ENCODE data around the gene P3H4. TPM values are rescaled to one million over a fixed set of nuclear protein-coding genes. Genes with fewer than 3 reads are reported as not detected.

Gene P3H4
- total RNA-seq, 1 experiment from 2014 or later = 58.9 TPM

DNA sequence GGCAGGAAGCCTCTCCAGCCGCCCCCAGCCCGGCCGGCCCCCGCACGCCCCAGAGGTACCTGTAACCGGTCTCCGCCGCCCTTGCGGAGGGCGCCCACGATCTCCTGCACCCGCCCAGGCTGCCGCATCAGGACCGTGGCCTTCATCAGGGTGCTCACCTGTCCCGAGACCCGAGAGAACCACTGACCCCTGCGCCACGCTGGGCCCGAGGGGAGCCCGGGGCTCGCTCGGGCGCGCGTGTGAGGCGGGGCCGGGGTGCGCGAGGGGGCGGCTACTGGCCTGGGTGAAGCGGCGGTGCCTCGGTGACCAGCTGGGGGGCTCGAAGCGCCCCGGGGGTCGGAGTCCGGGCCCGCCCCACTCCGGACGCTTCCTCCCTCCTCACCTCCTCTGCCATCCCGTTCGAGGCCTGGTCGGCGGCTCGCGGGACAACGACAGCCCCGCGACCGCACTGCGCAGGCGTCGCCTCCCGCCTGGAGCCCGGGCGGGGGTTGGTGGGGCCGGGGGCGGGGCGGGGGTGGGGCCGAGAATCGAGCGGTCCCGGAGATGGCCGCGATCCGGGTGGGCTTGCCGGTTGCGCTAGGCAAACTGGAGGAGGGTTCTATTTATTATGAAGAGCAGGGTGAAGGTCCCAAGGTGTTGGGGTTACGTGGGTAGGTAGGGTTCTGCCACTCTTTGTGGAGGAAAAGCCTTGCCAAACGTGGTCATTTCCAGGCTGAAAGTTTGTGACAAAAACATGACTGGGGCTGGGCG lies 24.2 kb upstream of the P3H4 start, which contains the start of gene NT5C3B:
TSS of gene NT5C3B (minus strand) at position 433 of the 750 bp plus-strand sequence. CDS start at position 394, 39 bp downstream.
- ChIA-PET CTCF (no interaction called here), POLR2A (no interaction called here)
- TF ChIP-seq TCF7L2 (IDR thresholded peaks at IDR 0.05; ENCODE audit: low read depth, low read length) = no peak
- TF ChIP-seq, protein P1, sequence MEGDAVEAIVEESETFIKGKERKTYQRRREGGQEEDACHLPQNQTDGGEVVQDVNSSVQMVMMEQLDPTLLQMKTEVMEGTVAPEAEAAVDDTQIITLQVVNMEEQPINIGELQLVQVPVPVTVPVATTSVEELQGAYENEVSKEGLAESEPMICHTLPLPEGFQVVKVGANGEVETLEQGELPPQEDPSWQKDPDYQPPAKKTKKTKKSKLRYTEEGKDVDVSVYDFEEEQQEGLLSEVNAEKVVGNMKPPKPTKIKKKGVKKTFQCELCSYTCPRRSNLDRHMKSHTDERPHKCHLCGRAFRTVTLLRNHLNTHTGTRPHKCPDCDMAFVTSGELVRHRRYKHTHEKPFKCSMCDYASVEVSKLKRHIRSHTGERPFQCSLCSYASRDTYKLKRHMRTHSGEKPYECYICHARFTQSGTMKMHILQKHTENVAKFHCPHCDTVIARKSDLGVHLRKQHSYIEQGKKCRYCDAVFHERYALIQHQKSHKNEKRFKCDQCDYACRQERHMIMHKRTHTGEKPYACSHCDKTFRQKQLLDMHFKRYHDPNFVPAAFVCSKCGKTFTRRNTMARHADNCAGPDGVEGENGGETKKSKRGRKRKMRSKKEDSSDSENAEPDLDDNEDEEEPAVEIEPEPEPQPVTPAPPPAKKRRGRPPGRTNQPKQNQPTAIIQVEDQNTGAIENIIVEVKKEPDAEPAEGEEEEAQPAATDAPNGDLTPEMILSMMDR (IDR thresholded peaks at IDR 0.05) = no peak
- TF ChIP-seq, protein P2, sequence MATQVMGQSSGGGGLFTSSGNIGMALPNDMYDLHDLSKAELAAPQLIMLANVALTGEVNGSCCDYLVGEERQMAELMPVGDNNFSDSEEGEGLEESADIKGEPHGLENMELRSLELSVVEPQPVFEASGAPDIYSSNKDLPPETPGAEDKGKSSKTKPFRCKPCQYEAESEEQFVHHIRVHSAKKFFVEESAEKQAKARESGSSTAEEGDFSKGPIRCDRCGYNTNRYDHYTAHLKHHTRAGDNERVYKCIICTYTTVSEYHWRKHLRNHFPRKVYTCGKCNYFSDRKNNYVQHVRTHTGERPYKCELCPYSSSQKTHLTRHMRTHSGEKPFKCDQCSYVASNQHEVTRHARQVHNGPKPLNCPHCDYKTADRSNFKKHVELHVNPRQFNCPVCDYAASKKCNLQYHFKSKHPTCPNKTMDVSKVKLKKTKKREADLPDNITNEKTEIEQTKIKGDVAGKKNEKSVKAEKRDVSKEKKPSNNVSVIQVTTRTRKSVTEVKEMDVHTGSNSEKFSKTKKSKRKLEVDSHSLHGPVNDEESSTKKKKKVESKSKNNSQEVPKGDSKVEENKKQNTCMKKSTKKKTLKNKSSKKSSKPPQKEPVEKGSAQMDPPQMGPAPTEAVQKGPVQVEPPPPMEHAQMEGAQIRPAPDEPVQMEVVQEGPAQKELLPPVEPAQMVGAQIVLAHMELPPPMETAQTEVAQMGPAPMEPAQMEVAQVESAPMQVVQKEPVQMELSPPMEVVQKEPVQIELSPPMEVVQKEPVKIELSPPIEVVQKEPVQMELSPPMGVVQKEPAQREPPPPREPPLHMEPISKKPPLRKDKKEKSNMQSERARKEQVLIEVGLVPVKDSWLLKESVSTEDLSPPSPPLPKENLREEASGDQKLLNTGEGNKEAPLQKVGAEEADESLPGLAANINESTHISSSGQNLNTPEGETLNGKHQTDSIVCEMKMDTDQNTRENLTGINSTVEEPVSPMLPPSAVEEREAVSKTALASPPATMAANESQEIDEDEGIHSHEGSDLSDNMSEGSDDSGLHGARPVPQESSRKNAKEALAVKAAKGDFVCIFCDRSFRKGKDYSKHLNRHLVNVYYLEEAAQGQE (IDR thresholded peaks at IDR 0.05; ENCODE audit: insufficient read depth in 1 of 2, low read depth in 2 of 2, low read length in 1 of 2) = no peak
- TF ChIP-seq POLR2AphosphoS5 (IDR thresholded peaks at IDR 0.05; ENCODE audit: low read depth, low read length) = peak; percentile 49; the same call in 1 of the 2 replicates
- TF ChIP-seq SIN3A (IDR thresholded peaks at IDR 0.05; ENCODE audit: borderline replicate concordance, insufficient read depth, low read depth, low read length) = no peak; the same call in 1 of the 2 replicates
- DNase-seq (ENCODE audit: low read depth, low spot score) (no peak), ATAC-seq (peak; percentile 97)
- no TSS peak for BruUV-seq (replicated peaks)
- Histone ChIP-seq H3K4me3 (ENCODE audit: low read depth in 2 of 2, low read length in 2 of 2) (peak within 1 kb of the TSS; percentile 75 to 88), H3K4me1 (ENCODE audit: control insufficient read depth, insufficient read depth, low read length) (peaks cover 7% of the 10 kb centered on the region), H3K27ac (ENCODE audit: low read length) (peak within 1 kb of the TSS; percentile 89), H3K36me3 (ENCODE audit: control insufficient read depth, insufficient read depth, low read length) (no peaks in the 10 kb centered on the region), H3K9me3 (ENCODE audit: control insufficient read depth, insufficient read depth, low read depth, low read length) (no peaks in the 10 kb centered on the region), H3K27me3 (ENCODE audit: control insufficient read depth, insufficient read depth, low read length) (no peaks in the 10 kb centered on the region)
- in situ Hi-C loops (cut with HindIII; ENCODE audit: low pct_unique_long_range_greater_than_20kb, low sequenced_read_pairs) = no loop called here
- intact Hi-C loops (cut with micrococcal nuclease; ENCODE audit: unreplicated experiment) = no loop called here

DNA sequence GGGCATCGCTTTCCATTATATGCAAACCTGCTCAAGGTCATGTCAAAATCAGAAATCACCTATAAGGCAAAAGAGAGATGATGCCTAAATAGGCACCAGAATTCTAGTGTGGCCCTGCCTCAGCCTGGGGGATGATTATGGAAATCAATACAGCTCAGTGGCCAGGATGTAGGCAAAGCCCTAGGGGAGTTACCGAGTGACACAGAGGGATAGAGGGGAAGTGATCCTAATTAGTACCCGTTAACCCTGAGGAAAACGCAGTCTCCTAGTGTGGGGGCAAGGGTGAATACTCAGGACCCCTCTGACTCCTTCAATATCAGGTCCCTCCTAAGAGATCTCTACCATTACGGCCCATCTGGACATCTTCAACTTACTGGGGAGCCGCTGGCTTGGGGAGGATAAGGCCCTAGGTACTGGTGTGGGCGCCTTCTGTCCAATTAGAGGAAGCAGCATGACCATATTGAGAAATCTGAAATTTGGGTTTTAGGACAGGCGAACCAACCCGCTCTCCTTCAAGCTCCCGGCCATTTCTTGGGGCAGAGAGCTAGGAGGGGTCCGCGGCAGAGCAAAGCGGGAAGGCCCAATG lies 23.6 kb upstream of the P3H4 start:
- peak overlapping the region; percentile 89 for H3K27ac ChIP-seq (ENCODE audit: low read length)
- CTCF ChIA-PET = no interaction called here
- intact Hi-C loops (cut with micrococcal nuclease; ENCODE audit: unreplicated experiment) = no loop called here

More for the DNA sequence above, 23.6 kb upstream of the P3H4 start:
- POLR2A ChIA-PET = no interaction called here
- no peak for DNase-seq (ENCODE audit: low read depth, low spot score)
- H3K4me1 ChIP-seq (ENCODE audit: control insufficient read depth, insufficient read depth, low read length) = peaks cover 7% of the 10 kb centered on the region
- TF ChIP-seq, protein P2 (IDR thresholded peaks at IDR 0.05; ENCODE audit: insufficient read depth in 1 of 2, low read depth in 2 of 2, low read length in 1 of 2) = no peak
- TF ChIP-seq TCF7L2 (IDR thresholded peaks at IDR 0.05; ENCODE audit: low read depth, low read length) (no peak), POLR2AphosphoS5 (IDR thresholded peaks at IDR 0.05; ENCODE audit: low read depth, low read length) (no peak), SIN3A (IDR thresholded peaks at IDR 0.05; ENCODE audit: borderline replicate concordance, insufficient read depth, low read depth, low read length) (no peak)
- TF ChIP-seq, protein P1 (IDR thresholded peaks at IDR 0.05) = no peak
- BruUV-seq (replicated peaks) = no TSS peak
- H3K36me3 ChIP-seq (ENCODE audit: control insufficient read depth, insufficient read depth, low read length) = no peaks in the 10 kb centered on the region
- no peaks in the 10 kb centered on the region for H3K9me3 ChIP-seq (ENCODE audit: control insufficient read depth, insufficient read depth, low read depth, low read length)
- ATAC-seq = peak; percentile 60
- in situ Hi-C loops (cut with HindIII; ENCODE audit: low pct_unique_long_range_greater_than_20kb, low sequenced_read_pairs) = no loop called here
- no peaks in the 10 kb centered on the region for H3K27me3 ChIP-seq (ENCODE audit: control insufficient read depth, insufficient read depth, low read length)
- H3K4me3 ChIP-seq (ENCODE audit: low read depth in 2 of 2, low read length in 2 of 2) = peak overlapping the region; percentile 75 to 88
